Thymus (tissue), 11 donors: Measurements from ENCODE around the gene PSENEN. TPM values are rescaled to one million over a fixed set of nuclear protein-coding genes. Genes with fewer than 3 reads are reported as not detected.

ENCODE experiments used
- DNase-seq, 9 donors: peaks; one replicate each; pipeline ENCODE4 v3.0.0-alpha.2; 2013; ENCODE audit warnings: low spot score in 9 of 9, low read depth in 6 of 9, missing footprints in 1 of 9
- H3K27ac ChIP-seq, 2 donors: one replicate each; pipeline ENCODE4 v1.5.1; 2013; ENCODE audit warnings: control low read depth in 1 of 2, low read depth in 1 of 2, low read length in 1 of 2, mild to moderate bottlenecking in 1 of 2, moderate library complexity in 1 of 2
- H3K27me3 ChIP-seq, 2 donors: one replicate each; pipeline ENCODE4 v1.5.1; 2013; ENCODE audit warnings: low read length in 1 of 2; ENCODE audit not compliant: control insufficient read depth in 2 of 2, insufficient read depth in 1 of 2
- H3K36me3 ChIP-seq, 2 donors: one replicate each; pipeline ENCODE4 v1.5.1; 2013; ENCODE audit warnings: low read length in 1 of 2, mild to moderate bottlenecking in 1 of 2, moderate library complexity in 1 of 2; ENCODE audit not compliant: control insufficient read depth in 2 of 2, insufficient read depth in 2 of 2
- H3K4me1 ChIP-seq, 2 donors: one replicate each; pipeline ENCODE4 v1.5.1; 2013; ENCODE audit warnings: low read length in 2 of 2; ENCODE audit not compliant: control insufficient read depth in 2 of 2, insufficient read depth in 2 of 2
- H3K4me3 ChIP-seq, 2 donors: one replicate each; pipeline ENCODE4 v1.5.1; 2013; ENCODE audit warnings: low read length in 2 of 2, control low read depth in 1 of 2, mild to moderate bottlenecking in 1 of 2
- H3K9me3 ChIP-seq, 2 donors: one replicate each; pipeline ENCODE4 v1.5.1; 2013; ENCODE audit warnings: low read length in 1 of 2, mild to moderate bottlenecking in 1 of 2; ENCODE audit not compliant: control insufficient read depth in 2 of 2, insufficient read depth in 1 of 2
- WGBS: extraction: QIAGEN DNeasy Blood & Tissue Kit; methylation state at CpG from one replicate; pipeline ENCODE4 v1.1.7; 2013; 5-methylcytosine and 5-hydroxymethylcytosine counted together
- polyA plus RNA-seq: library from polyadenylated mRNA; stranded (reverse); fragments of 200-250 nt; gene quantifications from one replicate; pipeline ENCODE4 v1.2.3, GENCODE V29; 2013
- total RNA-seq: library from RNA; stranded (reverse); fragments of 120-200 nt; gene quantifications from one replicate; pipeline ENCODE4 v1.2.4, GENCODE V29; 2013
- donor health status: healthy.

PSENEN gene
- total and polyA plus RNA-seq, 2 donors: 65.1 to 104 TPM

DNA sequence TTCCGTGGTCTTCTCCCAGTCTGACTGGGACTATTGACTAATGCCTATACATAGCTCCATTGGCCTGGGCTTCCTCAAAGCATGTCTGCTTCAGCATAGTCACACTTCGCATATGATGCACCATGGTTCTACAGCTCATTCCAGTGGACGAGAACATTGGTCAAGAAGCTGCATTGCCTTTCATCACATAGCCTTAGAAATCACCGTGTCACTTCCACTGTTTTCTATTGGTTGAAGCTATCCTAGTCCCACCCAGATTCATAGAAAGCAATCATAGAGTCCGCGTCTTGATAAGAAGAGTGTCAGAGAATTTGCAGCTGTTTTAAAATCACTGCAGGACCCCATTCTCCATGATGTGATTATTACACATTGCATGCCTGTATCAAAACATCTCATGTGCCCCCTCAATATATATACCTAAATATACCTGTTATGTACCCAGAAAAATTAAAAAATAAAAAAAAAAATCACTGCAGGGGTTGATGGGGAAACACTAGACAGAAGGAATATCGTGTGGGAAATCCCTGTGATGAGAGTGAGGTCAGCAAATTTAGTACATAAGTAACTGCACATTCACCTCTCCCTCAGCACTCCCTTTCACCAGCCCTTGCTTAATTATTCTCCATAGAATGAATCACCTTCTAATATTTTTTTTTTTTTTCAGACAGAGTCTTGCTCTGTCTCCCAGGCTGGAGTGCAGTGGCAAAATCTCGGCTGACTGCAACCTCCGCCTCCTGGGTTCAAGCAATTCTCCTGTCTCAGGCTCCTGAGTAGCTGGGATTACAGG lies 27.8 kb downstream of the PSENEN start:
- no peak overlapping the region for H3K27ac ChIP-seq
- no peak for DNase-seq
- 83% methylated on average over 9 of the region's 9 CpGs for WGBS
- H3K4me3 ChIP-seq: no peak overlapping the region
- H3K4me1 ChIP-seq: peaks cover 7 to 13% of the 10 kb centered on the region in 2 donors
- peaks cover 6 to 11% of the 10 kb centered on the region in 2 donors for H3K36me3 ChIP-seq
- no peaks in the 10 kb centered on the region for H3K9me3 ChIP-seq
- H3K27me3 ChIP-seq: no peaks in the 10 kb centered on the region

GRCh38 chr19:35774274-35775045 lies 29.0 kb downstream of the PSENEN start:
- 65% methylated on average over 16 of the region's 16 CpGs for WGBS
- no peak overlapping the region for H3K27ac ChIP-seq
- no peaks in the 10 kb centered on the region for H3K9me3 ChIP-seq
- H3K4me1 ChIP-seq: peaks cover 7 to 13% of the 10 kb centered on the region in 2 donors
- H3K4me3 ChIP-seq: peak overlapping the region in 1 of 2 donors; percentile 36
- H3K27me3 ChIP-seq: no peaks in the 10 kb centered on the region
- H3K36me3 ChIP-seq: peaks cover 13 to 14% of the 10 kb centered on the region in 2 donors
- no peak for DNase-seq

DNA sequence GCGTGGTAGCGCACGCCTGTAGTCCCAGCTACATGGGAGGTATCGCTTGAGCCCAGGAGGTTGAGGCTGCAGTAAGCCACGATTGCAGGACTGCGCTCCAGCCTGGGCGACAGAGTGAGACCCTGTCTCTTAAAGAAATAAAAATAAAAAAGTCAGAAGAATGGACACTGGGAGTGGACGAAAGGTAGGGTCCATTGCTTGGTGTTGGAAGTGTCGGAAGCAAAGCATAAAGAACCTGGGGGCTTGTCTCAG lies 29.5 kb downstream of the PSENEN start:
- peaks cover 7 to 13% of the 10 kb centered on the region in 2 donors for H3K4me1 ChIP-seq
- no peaks in the 10 kb centered on the region for H3K9me3 ChIP-seq
- H3K27ac ChIP-seq: no peak overlapping the region
- H3K27me3 ChIP-seq: no peaks in the 10 kb centered on the region
- H3K36me3 ChIP-seq: peaks cover 16 to 17% of the 10 kb centered on the region in 2 donors
- 38% methylated on average over 9 of the region's 9 CpGs for WGBS
- no peak for DNase-seq
- peak overlapping the region; percentile 36 to 84 for H3K4me3 ChIP-seq

DNA sequence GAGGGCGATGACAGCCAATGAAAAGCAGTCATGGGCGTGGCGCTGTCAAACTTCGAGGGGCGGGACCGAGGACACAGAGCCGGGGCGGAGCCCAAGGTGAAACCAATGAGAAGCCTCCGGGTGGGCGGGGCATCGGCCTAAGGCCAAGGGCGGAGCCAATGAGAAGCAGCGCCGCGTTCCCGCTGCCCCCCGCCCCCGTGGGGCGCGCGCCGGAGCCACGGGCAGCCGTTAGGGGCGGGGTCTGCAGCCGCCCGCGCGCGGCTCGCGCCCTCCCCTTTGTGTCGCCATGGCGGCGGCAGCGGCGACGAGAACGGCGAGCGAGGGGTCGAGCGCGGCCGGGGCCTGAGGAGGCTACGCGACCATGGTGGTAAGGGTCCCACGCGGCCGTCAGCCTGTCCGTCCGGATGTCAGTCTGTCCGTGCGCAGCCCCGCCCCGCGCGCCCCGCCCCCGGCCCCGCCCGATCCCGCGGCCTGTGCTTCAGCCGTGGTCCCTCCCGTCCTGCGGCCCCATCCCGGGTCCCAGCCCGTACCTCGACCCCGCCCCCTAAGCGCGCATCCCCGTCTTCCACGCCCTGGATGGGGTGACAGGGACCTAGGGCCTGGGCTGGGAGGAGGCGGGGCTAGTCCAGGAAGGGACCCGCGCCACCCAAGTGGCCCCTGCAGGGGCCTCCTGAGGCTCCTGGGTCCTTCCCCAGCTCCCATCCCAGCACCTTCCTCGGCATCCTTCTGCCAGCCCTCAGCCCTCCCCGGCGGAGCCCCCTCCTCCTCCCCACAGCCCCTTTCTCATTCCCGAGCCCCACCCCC lies 30.0 kb downstream of the PSENEN start, which contains the start of gene ARHGAP33:
TSS of gene ARHGAP33 (plus strand) at position 267 of the 804 bp plus-strand sequence. CDS start at position 362, 95 bp downstream.
- H3K36me3 ChIP-seq: peaks cover 18 to 22% of the 10 kb centered on the region in 2 donors
- H3K4me1 ChIP-seq: peaks cover 7 to 13% of the 10 kb centered on the region in 2 donors
- under 1% methylated on average over 80 of the region's 82 CpGs for WGBS
- no peak within 1 kb of the TSS for H3K27ac ChIP-seq
- H3K27me3 ChIP-seq: no peaks in the 10 kb centered on the region
- peak; percentile 95 to 100 (median 99) for DNase-seq
- H3K4me3 ChIP-seq: peak within 1 kb of the TSS; percentile 61 to 84
- H3K9me3 ChIP-seq: no peaks in the 10 kb centered on the region

GRCh38 chr19:35776102-35776788 lies 30.8 kb downstream of the PSENEN start:
- Histone ChIP-seq H3K27me3 (no peaks in the 10 kb centered on the region), H3K9me3 (no peaks in the 10 kb centered on the region), H3K36me3 (peaks cover 21 to 30% of the 10 kb centered on the region in 2 donors), H3K4me3 (peak overlapping the region; percentile 61 to 84), H3K27ac (no peak overlapping the region), H3K4me1 (peaks cover 7 to 13% of the 10 kb centered on the region in 2 donors)
- peak in 1 of 9 donors; percentile 6 for DNase-seq
- WGBS: 73% methylated on average over 13 of the region's 13 CpGs

DNA sequence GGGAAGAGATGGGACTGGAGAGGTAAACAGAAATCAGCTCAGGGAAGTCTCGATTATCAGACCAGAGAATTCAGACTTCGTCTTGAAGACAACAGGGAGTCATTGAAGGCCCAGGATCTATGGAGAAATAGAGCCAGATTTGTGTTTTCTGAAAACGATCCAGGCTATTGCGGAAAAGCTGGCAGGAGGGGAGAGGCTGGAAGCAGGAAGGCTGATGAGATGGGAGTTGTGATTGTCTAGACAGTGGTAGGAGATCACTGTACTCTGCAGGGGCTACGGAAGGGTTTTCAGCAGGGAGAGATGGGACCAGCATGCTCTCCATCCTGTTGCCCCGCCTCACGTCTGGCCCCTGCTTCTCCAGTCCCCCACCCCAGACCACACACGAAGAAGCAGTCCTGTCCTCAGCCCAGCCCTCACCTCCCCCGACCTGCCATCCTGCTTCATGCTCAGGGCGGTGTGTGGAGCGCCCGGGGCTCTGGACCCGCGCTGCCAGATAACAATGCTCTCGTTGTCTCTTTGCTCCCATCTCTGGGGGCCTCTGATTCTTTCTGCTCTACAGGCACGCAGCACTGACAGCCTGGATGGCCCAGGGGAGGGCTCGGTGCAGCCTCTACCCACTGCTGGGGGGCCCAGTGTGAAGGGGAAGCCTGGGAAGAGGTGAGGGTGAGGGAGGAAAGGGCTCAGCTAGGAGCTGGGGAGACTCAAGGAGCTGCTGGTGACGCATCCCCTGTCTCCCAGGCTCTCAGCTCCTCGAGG lies 31.8 kb downstream of the PSENEN start:
- no peak overlapping the region for H3K27ac ChIP-seq
- peaks cover 7 to 13% of the 10 kb centered on the region in 2 donors for H3K4me1 ChIP-seq
- WGBS: 86% methylated on average over 19 of the region's 19 CpGs
- H3K4me3 ChIP-seq: no peak overlapping the region
- H3K9me3 ChIP-seq: no peaks in the 10 kb centered on the region
- no peak for DNase-seq
- peaks cover 28 to 40% of the 10 kb centered on the region in 2 donors for H3K36me3 ChIP-seq
- H3K27me3 ChIP-seq: no peaks in the 10 kb centered on the region

DNA sequence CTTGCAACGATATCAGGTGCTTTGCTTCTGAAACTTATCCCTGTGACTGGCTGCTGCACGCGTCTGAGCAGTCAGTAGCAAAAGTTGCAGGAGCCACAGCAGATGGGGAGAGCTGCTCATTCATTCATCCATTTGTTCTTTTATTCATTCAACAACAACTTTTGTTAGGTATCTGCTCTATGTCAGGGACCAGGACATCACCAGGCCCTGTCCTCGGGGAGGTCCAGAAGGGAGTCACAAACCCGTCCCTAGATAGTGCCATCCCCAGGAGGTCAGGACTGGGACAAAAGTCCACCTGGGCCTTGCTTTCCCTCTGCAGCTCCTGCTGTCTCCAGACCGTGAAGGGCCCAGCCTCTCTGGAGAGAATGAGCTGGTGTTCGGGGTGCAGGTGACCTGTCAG lies 32.5 kb downstream of the PSENEN start:
- Histone ChIP-seq H3K36me3 (peaks cover 35 to 47% of the 10 kb centered on the region in 2 donors), H3K4me3 (no peak overlapping the region), H3K9me3 (no peaks in the 10 kb centered on the region), H3K27me3 (no peaks in the 10 kb centered on the region), H3K27ac (no peak overlapping the region), H3K4me1 (peaks cover 7 to 13% of the 10 kb centered on the region in 2 donors)
- 84% methylated on average over 7 of the region's 7 CpGs for WGBS
- DNase-seq: no peak

GRCh38 chr19:35779033-35779432 lies 33.6 kb downstream of the PSENEN start:
- Histone ChIP-seq H3K27ac (no peak overlapping the region), H3K9me3 (no peaks in the 10 kb centered on the region), H3K27me3 (no peaks in the 10 kb centered on the region), H3K4me3 (no peak overlapping the region), H3K4me1 (peaks cover 7 to 13% of the 10 kb centered on the region in 2 donors), H3K36me3 (peaks cover 37 to 58% of the 10 kb centered on the region in 2 donors)
- 96% methylated on average over 8 of the region's 8 CpGs for WGBS
- DNase-seq: no peak
